GM18519 (cell line): ENCODE data around the gene CEND1.

ENCODE experiments used
- ATAC-seq: cut with Tn5 transposase; IDR thresholded peaks from one replicate; pipeline ENCODE4 v1.9.1; 2021; ENCODE audit warnings: mild to moderate bottlenecking, moderate library complexity; ENCODE audit not compliant: unreplicated experiment, low FRiP score

Gene CEND1

DNA sequence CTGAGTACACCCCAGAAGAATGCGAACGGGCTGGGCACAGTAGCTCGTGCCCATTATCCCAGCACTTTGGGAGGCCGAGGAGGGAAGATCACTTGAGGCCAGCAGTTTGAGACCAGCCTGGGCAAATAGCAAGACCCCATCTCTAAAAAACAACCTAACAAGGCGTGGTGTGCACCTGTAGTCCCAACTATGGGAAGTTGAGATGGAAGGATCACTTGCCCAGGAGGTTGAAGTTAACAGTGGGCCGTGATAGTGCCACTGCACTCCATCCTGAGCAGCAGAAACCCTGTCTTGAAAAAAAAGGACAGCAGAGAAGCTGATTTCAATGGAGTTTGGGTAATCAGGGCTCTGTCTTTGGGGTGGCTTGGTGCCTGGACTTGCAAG, 23.2 kb upstream of the CEND1 start:
- no peak for ATAC-seq

DNA sequence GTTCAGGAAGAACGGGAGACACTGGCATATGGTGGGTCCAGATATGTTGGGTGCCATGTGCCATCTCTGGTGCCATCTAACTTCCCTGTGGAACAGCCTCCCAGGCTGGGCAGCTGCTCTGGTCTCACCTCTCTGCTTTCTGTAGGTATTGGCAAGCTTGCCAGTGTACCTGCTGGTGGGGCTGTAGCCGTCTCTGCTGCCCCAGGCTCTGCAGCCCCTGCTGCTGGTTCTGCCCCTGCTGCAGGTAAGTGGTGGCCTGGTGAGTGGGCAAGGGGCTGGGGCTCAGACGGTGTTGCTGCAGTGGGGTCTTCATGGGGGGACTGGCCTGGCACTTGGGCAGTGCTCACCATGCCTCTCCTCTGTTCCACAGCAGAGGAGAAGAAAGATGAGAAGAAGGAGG, 22.5 kb upstream of the CEND1 start:
- ATAC-seq: no peak

DNA sequence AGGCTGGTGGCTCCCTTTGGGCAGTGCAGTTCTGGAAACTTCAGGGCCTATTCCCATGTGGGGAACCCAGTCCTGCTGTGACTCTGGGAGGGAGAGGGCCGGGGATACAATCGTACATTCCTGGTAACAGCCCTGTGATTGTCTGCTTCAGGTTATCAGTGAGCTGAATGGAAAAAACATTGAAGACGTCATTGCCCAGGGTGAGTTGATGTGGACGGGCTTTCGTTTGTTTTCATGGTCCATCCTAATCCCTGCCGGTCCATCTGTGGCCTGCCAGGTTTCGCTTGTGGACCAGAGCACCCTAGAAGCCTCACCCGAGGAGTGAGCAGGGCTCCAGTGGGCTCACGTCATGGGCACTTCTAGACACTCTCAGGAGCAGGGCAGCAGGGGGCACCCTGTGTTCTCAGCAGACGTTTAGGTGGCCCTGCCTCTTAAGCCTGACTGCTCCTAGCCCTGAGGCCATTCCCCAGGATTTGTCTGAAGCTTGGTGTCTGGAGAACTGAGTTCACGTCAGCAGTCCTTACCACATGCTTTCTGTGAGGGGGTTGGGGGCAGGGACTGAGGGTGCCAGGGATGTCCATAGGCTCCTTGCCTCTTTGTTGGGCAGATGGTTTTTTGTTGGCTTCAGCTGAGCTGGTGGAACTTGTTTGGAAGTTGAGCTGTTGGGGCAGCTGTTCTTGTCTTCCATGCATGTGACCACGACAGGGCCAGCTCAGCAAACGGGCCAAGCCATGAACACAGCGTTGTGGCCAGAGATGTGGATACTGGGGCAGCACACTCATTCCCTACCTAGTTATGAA, 21.8 kb upstream of the CEND1 start:
- ATAC-seq: no peak

DNA sequence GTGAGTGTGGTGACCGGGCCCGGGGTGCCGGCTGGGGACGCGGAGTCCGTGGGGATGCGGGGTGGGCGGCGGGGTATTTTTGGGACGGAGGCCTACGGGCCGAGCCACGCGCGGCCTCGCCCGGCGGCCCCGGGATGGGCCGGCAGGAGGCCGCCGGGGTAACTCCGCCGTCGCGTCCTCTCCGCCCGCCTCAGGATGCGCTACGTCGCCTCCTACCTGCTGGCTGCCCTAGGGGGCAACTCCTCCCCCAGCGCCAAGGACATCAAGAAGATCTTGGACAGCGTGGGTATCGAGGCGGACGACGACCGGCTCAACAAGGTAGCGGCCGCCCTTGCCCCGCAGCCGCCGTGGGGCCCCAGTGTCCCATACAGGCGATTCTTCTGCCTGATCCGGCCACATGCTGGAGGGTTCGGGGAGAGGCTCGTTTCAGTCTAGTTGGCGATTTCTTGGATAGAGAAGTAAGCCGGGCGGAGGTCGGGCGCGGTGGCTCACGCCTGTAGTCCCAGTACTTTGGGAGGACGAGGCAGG, 20.2 kb upstream of the CEND1 start:
- ATAC-seq: no peak

DNA sequence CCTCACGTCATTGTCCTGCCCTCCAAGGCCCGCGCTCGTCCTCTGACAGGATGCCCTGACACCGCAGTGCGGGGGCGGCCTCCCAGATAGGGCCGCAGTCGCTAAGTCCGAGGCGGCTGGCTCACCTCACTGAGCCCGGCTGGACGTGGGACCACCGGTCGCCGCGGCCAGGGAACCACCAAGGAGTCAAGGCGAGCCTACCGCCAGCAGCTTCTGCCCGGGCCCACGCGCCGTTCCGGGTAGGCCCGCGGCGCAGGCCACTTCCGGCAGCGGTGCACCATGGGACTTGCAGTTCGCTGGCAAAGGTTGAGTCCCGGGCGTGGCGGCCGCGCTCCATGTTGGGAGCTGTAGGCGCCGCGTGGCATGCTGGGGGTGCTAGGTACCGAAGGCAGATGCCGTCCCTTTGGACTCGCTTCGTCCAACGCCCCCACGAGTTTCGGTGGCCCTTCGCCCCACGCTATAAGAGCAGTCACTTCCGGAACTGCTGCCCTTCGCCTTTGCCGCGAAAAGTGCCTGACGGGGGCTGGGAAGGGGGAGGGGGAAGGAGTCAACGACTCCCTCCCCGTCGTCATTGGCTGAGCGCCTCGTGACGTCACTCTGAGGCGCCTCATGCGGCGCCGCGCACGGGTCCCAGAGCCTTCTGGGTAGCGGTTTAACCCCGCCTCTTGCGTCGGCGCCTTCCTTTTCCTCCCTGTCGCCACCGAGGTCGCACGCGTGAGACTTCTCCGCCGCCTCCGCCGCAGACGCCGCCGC, 19.6 kb upstream of the CEND1 start, which contains the start of gene RPLP2:
RPLP2 (plus strand) TSS at position 681 of the 753 bp plus-strand sequence. CDS start 268 bp downstream, outside the sequence.
- peak; percentile 45 for ATAC-seq

DNA sequence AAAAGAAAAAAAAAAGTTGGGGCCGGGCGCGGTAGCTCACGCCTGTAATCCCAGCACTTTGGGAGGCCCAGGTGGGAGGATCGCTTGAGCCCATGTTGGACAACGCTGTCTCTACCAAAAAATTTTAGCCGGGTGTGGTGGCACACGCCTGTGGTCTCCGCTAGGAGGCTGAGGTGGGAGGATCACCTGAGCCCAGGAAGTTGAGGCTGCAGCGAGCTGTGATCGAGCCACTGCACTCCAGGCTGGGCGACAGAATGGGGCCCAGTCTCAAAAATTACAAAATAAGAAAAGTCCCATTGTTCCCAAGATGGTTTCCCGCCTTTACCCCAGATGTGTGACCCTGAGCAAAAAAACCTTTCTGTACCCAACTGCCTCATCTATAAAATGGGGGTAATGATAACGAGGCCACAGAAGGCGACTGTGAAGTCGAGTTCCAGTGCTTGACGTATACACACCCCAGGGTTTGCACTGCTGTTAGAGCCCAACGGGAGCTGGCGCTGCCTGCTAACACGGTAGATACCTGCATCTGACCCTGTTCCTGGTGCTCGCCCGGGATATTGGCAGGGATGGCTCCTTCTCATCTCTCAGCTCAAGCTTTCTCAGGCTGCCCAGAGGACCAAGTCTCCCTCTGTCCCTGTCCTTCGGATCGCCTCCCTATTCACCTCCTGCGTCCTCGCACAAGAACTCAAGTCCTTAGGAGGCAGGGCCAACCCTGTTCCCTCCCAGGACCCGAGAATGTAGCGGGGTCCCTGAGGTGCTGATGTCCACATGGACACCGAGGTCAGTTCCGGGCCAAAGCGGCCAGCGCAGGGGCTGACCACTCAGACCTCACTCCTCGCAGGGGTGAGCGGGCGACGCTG, 18.8 kb upstream of the CEND1 start:
- ATAC-seq: no peak

DNA sequence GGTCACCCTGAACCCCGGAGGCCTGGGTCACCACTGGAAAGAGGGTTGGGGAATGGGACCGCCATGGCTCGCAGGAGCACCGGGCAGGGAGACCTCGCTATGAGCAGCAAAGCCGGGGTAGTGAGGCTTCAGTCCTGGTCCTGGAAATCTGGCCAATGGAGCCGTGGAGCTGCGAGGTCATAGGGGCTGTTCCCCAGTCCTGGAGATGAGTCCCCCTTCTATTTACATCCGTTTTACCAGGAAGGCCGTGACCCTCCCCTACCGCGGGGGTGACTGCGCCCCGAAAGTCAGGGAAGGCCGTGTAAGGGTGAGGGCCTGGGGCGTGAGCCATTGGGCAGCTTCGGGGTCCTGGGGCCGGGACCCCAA, 14.7 kb upstream of the CEND1 start:
- no peak for ATAC-seq

DNA sequence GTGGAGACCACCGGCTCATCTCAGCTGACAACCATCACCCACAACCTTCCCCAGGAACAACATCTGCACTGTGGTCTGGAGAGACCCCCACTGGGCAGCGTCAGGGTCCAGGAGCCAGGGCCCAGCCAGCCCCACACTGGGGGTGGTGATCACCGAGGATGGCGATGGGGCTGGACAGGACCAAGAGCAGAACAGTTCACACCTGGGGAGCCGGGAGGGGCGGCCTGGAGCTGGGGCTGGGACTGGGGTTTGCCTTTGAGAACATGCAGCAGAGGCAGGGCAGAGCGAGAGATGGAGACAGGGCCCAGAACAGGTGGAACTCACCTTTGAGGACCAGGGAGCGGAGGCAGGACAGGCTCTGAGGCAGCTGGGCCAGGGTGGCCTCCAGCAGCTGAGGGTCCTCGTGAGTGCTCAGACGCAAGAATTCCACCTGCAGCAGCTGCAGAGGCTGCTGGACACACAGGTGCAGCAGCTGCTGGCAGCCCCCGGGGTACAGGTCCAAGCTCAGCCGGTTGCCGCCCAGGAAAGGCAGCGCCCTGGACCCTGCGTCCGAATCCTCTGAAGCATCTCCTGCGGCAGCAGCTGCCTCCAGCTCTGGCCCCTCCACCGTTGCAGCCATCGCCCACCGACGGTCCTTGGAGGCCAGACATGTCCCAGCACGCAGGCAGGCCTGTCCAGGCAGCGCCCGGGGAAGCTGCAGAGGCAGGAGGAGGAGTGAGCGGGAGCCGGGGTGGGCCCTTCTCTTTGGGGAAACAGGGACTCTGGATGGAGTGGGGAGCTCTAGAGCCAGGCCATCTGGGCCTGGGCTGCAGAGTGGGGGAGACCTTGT, 14.1 kb upstream of the CEND1 start:
- ATAC-seq: no peak

DNA sequence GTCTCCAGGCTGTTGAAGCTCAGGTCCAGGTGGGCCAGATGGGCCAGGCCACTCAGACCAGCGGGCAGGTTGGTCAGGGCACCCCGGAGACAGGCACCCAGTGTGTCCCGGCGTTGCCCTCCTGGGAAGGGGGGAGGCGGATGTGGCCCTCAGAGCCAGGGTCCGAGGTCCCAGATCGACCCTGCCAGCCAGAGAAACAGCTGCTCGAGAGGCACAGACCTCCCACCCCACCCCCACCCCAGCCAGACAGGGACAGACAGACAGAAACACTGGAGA, 13.5 kb upstream of the CEND1 start:
- no peak for ATAC-seq

DNA sequence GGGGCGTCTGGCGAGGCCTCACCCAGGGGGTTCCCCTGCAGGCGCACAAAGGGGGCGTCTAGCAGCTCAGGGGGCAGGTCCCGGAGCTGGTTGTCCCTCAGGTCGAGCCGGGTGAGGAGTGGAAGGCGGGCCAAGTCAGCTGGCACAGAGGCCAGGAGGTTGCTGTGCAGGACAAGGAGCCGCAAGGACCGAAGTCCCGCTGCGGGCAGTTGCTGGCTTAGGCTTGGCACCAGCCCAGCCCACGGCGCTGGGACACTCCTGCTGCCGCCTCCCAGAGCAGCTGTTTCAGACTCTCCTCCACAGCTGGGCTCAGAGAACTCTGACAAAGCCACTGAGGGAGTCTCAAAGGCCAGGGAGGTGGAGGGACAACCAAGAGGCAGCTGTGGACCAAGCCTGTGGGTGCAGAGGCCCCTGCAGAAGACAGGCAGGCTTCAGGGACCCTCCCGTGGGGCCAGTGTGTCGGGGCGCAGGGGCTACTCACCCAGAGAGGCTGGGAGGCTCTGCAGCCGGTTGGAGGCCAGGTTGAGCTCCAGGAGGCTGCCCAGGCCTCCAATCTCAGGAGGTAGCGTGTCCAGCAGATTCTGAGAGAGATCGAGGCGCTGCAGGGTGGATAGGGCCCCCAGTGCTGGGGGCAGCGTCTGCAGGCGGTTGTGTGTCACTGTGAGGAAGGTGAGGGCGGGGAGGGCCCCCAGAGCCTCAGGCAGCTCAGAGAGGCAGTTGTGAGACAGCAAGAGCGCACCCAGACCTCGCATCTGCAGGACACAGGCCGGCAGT, 13.0 kb upstream of the CEND1 start:
- ATAC-seq: no peak

DNA sequence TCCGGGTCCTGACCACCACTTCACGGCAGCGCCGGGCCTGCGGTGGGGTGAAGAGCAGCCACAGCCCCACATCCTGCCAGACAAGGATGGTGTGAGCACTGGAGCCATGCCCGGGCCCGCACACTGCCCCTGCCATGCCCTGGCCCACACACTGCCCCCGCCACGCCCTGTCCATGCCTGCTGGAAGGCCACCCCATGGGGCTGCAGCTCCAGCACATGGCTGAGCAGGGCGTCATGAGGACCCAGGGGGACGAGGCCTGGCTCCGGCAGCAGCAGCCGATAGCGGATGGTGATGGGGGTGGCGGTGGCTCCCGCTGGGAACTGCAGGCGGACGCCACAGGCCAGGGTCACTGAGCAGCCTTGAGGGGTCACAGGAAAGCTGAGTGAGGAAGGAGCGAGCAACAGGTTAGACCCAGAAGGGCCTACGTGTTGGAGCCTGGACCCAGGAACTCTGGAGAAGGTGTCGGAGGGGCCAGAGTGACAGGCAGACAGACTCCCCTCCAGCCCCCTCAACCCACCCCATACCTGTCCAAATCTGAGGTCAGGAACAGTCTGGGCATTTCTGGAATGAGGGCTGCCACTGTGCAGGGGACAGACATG, 12.2 kb upstream of the CEND1 start:
- ATAC-seq: no peak

DNA sequence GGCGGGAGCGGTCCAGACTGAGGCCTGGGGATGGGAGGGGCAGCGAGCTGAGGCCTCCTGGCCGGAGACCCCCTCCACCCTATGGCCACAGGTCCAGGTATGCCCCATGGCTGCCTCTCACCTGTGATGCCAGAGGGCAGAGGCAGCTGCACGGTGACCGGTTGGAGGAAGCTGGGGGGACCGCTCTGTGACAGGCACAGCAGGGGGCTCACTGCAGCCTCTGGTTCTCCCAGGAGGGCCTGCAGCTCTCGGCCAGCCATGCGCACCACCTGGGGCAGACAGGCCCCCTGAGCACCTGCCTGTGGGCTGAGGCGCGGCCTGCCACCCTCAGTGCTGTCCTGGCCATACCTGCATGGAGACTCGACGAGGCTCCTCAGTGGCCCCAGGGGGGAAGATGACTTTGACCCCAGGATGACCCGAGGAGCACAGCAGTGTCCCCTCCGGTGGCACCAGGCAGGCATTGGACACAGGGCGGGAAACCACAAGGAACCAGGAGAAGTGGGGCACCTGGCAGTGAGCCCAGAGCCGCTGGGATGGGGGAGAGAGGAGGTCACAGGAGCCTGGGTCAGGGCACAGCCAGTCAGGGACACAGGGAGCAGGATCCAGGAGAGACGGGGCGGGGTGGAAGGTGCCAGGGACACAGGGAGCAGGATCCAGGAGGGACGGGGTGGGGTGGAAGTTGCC, 11.3 kb upstream of the CEND1 start:
- no peak for ATAC-seq

DNA sequence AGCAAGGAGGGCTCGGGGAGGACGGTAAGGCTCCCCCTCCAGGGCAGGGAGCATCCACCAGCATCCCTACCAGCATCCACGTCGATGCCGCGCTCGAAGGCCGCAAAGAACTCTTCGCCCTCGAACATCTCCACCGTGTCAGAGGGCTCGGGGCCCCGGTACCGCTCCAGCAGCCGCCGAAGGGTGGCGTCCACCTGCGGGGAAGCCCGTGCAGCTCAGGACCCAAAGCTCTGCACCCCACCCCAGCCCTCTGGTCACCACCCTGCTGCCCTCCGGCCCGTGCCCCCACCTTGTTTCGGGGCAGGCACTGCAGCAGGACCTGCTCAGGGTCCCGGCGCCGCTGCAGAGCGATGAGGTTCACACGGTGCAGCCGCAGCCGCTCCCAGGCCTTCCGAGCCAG, 10.6 kb upstream of the CEND1 start:
- ATAC-seq: no peak

DNA sequence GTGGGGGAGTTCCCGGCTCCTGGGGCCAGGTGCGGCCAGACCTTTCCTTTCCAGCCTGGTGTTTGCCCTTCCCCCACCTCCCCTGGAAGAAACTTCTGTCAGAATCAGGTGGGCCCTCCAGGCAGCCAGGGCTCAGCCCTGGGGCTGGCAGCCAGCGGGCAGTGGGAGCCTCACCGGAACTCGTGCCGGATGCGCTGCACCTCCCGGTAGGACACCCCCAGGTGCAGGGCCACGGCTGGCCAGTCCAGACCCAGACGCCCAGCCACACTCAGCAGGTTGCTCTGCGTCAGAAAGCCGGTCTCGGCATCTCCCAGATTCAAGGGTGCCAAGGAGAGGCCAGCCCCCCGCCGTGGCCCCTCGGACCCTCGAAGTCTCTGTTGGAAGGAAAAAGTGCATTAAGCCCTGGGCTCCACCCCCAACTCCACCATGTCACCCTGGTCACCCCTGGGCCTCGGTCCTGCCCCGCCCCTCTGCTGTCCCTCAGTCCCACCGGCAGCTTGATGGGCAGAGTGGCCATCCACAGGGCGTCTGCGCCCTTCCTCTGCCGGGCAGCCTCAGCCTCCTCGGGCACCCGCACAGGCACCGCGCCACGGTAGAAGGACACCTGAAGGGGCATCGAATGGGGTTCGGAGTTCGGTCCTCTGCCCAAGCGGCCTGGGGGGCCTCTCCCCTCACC, 9.9 kb upstream of the CEND1 start:
- ATAC-seq: no peak

DNA sequence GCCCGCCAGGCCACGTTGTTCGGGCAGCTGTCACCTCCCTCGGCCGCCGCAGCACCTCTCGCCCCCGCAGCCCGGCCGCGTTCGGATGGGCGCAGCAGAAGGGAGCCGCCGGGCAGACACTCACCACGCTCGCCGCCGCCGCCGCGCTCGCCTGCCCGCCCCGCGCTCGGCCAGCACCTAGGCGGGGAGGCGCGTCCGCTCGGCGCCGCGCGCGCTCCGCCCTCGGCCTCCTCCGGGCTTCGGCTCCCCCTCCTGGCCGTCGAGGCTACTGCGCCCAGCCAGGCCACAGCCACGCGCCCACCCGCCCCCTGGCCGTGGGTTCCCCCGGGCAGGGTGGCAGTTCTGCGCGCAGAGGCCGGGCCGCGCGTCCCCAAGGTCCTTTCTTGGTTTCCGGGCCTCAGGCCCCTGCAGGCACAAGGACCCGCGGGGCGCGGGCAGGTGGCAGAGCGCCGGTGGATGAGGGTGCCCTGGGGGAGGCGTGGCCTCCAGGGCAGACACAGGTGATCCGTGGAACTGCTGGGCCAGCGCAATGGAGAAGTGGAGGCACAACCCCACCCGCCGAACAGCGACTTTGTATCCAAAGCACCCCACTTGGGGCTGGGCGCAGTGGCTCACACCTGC, 8.3 kb upstream of the CEND1 start, which contains the start of gene SLC25A22:
SLC25A22 (minus strand) TSS at position 189 of the 621 bp plus-strand sequence. CDS start 3,275 bp downstream, outside the sequence.
- peak; percentile 42 for ATAC-seq

DNA sequence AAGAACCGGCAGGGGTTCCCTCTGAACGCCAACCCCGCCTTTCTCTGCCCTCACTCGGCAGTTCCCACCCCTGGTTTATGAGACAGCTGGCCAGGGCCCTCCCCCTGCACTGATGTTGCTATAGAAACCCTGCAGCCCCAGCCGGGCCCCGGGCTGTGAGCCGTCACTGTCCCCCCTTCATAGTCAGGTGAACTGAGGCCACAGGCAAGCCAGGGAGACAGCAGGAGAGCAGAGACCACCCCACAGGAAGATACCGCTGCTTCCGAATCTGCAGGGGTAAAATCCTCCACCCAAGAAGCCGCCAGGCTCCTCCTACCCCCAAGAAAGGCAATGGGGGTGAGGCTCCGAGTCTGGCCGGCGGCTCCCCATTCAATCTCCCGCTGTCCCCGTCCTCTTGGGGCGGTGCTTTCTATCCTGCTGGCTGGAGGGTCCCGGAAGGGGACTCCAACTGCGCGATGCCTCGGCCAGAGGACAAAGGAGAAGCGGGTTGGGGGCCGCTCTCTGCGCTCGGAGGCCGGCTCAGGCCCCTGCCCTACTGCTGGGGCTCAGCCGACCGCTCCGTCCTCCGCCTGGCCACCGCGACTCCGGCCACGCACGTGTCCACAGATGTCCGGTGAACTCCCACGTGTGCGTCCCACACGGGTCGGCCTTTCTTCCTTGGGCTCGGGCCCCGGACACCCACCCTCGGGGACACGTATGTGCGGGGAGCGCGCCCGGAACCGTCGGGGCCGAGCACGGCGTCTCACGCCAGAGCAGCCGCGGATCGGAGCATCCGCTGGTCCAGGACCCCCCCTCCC, 7.6 kb upstream of the CEND1 start:
- peak; percentile 20 for ATAC-seq
